ENCODE measurements around the gene SMARCA2. TPM values are rescaled to one million over a fixed set of nuclear protein-coding genes. Genes with fewer than 3 reads are reported as not detected.

Gene SMARCA2
- total and polyA plus RNA-seq, 8 donors: 20.5 to 242 (median 78.5) TPM

GRCh38 chr9:1980387-1980786 lies 34.8 kb upstream of the SMARCA2 start:
- Histone ChIP-seq H3K4me1 (peaks cover 0 to 23% (median 4%) of the 10 kb centered on the region in 4 donors), H3K27ac (peak overlapping the region in 3 of 5 donors; percentile 19 to 44 (median 23)), H3K36me3 (no peaks in the 10 kb centered on the region), H3K9me3 (no peaks in the 10 kb centered on the region), H3K4me3 (no peak overlapping the region), H3K27me3 (no peaks in the 10 kb centered on the region)
- intact Hi-C loops (cut with DNase I; ENCODE audit: low total_unique reads): no loop called here
- no peak for DNase-seq
- 93 to 100% (median 95%) methylated on average over 1 of the region's 1 CpG for WGBS, 5 donors
- TF ChIP-seq CTCF (IDR thresholded peaks at IDR 0.05): no peak
- no peak for TF ChIP-seq POLR2AphosphoS5 (IDR thresholded peaks at IDR 0.05)
- TF ChIP-seq POLR2A (IDR thresholded peaks at IDR 0.05): no peak
- no peak for TF ChIP-seq EP300 (IDR thresholded peaks at IDR 0.05)

- Histone ChIP-seq H3K27ac (no peak overlapping the region), H3K4me1 (peaks cover 0 to 23% (median 4%) of the 10 kb centered on the region in 4 donors), H3K4me3 (no peak overlapping the region), H3K9me3 (no peaks in the 10 kb centered on the region), H3K36me3 (no peaks in the 10 kb centered on the region), H3K27me3 (no peaks in the 10 kb centered on the region)
- WGBS, 5 donors: 61 to 91% (median 90%) methylated on average over 1 of the region's 1 CpG
- TF ChIP-seq POLR2A (IDR thresholded peaks at IDR 0.05) (no peak), CTCF (IDR thresholded peaks at IDR 0.05) (no peak), EP300 (IDR thresholded peaks at IDR 0.05) (no peak), POLR2AphosphoS5 (IDR thresholded peaks at IDR 0.05) (no peak)
- intact Hi-C loops (cut with DNase I; ENCODE audit: low total_unique reads): no loop called here
- DNase-seq: no peak
Observed at GRCh38 chr9:1982074-1982473, 33.1 kb upstream of the SMARCA2 start.

- intact Hi-C loops (cut with DNase I; ENCODE audit: low total_unique reads): no loop called here
- H3K36me3 ChIP-seq: no peaks in the 10 kb centered on the region
- no peaks in the 10 kb centered on the region for H3K4me1 ChIP-seq
- no peaks in the 10 kb centered on the region for H3K9me3 ChIP-seq
- DNase-seq: no peak
- no peak overlapping the region for H3K27ac ChIP-seq
- H3K27me3 ChIP-seq: no peaks in the 10 kb centered on the region
- H3K4me3 ChIP-seq: no peak overlapping the region
- TF ChIP-seq EP300 (IDR thresholded peaks at IDR 0.05) (no peak), CTCF (IDR thresholded peaks at IDR 0.05) (no peak), POLR2A (IDR thresholded peaks at IDR 0.05) (no peak), POLR2AphosphoS5 (IDR thresholded peaks at IDR 0.05) (no peak)
Observed at GRCh38 chr9:1986341-1986740, 28.8 kb upstream of the SMARCA2 start.

- Histone ChIP-seq H3K27me3 (no peaks in the 10 kb centered on the region), H3K9me3 (no peaks in the 10 kb centered on the region), H3K4me1 (no peaks in the 10 kb centered on the region), H3K27ac (no peak overlapping the region), H3K4me3 (no peak overlapping the region), H3K36me3 (no peaks in the 10 kb centered on the region)
- 41 to 75% (median 52%) methylated on average over 2 of the region's 2 CpGs for WGBS, 5 donors
- no peak for DNase-seq
- intact Hi-C loops (cut with DNase I; ENCODE audit: low total_unique reads): no loop called here
- TF ChIP-seq POLR2AphosphoS5 (IDR thresholded peaks at IDR 0.05) (no peak), POLR2A (IDR thresholded peaks at IDR 0.05) (no peak), EP300 (IDR thresholded peaks at IDR 0.05) (no peak), CTCF (IDR thresholded peaks at IDR 0.05) (no peak)
Observed at GRCh38 chr9:1989500-1989899, 25.6 kb upstream of the SMARCA2 start.
